Cardiac septum (tissue), 1 donor: ENCODE data around the gene MAN1B1. TPM values are rescaled to one million over a fixed set of nuclear protein-coding genes. Genes with fewer than 3 reads are reported as not detected.
"Not testable (repeated sequence)": the region's sequence is repeated elsewhere in the genome, so short reads cannot be mapped to it uniquely, and the experiment has no call there.

ENCODE experiments used
- DNase-seq: peaks from one replicate; pipeline ENCODE4 v3.0.0-alpha.2; 2020; ENCODE audit warnings: low spot score
- intact Hi-C: fragments of 100-400 bp; cut with DNase I; formaldehyde crosslinking; loops from one replicate; pipeline ENCODE4 v1.14.0; 2022
- total RNA-seq: library from RNA; stranded (reverse); fragmentation: NEBNext Ultra II Directional; extraction: Animal tissue kit (Norgen Biotek cat#: 25700); gene quantifications from one replicate; pipeline ENCODE4 v1.2.1, GENCODE V29; 2021
- donor health status: DM: no; HTN: no; CAD: no.

Gene MAN1B1
- total RNA-seq, 1 donor from 2014 or later = 27.2 TPM

GRCh38 chr9:137117269-137117731, 30.5 kb downstream of the MAN1B1 start:
- no peak for DNase-seq
- intact Hi-C loops = no loop called here

- not testable (repeated sequence) for DNase-seq
Observed at GRCh38 chr9:137118092-137118603, 31.4 kb downstream of the MAN1B1 start.

GRCh38 chr9:137121927-137122795, 35.4 kb downstream of the MAN1B1 start:
- intact Hi-C loops = loop anchor here (1.0 kb wide), 1 partner anchor 105 kb away; the partner anchor contains the start of gene RNF224
- not testable (repeated sequence) for DNase-seq

More at GRCh38 chr9:137118092-137118603, 31.4 kb downstream of the MAN1B1 start:
- intact Hi-C loops = not testable (repeated sequence)

GRCh38 chr9:137122796-137123467, 36.1 kb downstream of the MAN1B1 start:
- intact Hi-C loops, DNase-seq: not testable (repeated sequence)

GRCh38 chr9:137123468-137123837, 36.7 kb downstream of the MAN1B1 start:
- DNase-seq = no peak
- intact Hi-C loops = no loop called here

- intact Hi-C loops, DNase-seq: not testable (repeated sequence)
Observed at GRCh38 chr9:137123952-137124462, 37.2 kb downstream of the MAN1B1 start.

GRCh38 chr9:137126786-137127185, 40.0 kb downstream of the MAN1B1 start:
- no peak for DNase-seq
- intact Hi-C loops = no loop called here

- intact Hi-C loops = no loop called here
- no peak for DNase-seq
Observed at GRCh38 chr9:137127301-137128157, 40.7 kb downstream of the MAN1B1 start.

GRCh38 chr9:137128158-137128861, 41.5 kb downstream of the MAN1B1 start:
- intact Hi-C loops = no loop called here

GRCh38 chr9:137128862-137129455, 42.2 kb downstream of the MAN1B1 start:
- DNase-seq = no peak
- intact Hi-C loops = no loop called here

More at GRCh38 chr9:137128158-137128861, 41.5 kb downstream of the MAN1B1 start:
- DNase-seq = no peak

- intact Hi-C loops = no loop called here
- peak; percentile 95 for DNase-seq
Observed at GRCh38 chr9:137129456-137130175, 42.8 kb downstream of the MAN1B1 start.

GRCh38 chr9:137130176-137130755, 43.5 kb downstream of the MAN1B1 start:
- no peak for DNase-seq
- intact Hi-C loops = no loop called here

GRCh38 chr9:137134191-137134590, 47.4 kb downstream of the MAN1B1 start:
- DNase-seq = no peak
- intact Hi-C loops = no loop called here

GRCh38 chr9:137135154-137135553, 48.4 kb downstream of the MAN1B1 start:
- intact Hi-C loops, DNase-seq: not testable (repeated sequence)

- DNase-seq = no peak
- intact Hi-C loops = no loop called here
Observed at GRCh38 chr9:137136261-137136880, 49.6 kb downstream of the MAN1B1 start.

GRCh38 chr9:137136881-137137607, 50.3 kb downstream of the MAN1B1 start:
- intact Hi-C loops = no loop called here

More at GRCh38 chr9:137136881-137137607, 50.3 kb downstream of the MAN1B1 start:
- DNase-seq = no peak
